K562 (cell line): Measurements from ENCODE around the gene INO80C. TPM values are rescaled to one million over a fixed set of nuclear protein-coding genes. Genes with fewer than 3 reads are reported as not detected.
A peak's percentile ranks its signal among the peaks of the same experiment; 100 is the strongest.

Experiments used
- ATAC-seq: fragments of 200-7000 bp; cut with Tn5 transposase; 3 replicates; pipeline ENCODE4 v1.9.1; 2020; ENCODE audit warnings: moderate library complexity
- BruUV-seq: library from RNA; stranded (reverse); fragments of 400-500 nt; replicated peaks from 2 replicates; lab custom pipeline; 2021; lab: Mats Ljungman, UMichigan
- CTCF ChIA-PET: fragments of 300-600 bp; formaldehyde crosslinking; extraction: SDS; loops from one replicate; lab custom pipeline; 2021; ENCODE audit warnings: low intra/inter-chr PET ratio; lab: Yijun Ruan, JAX
- POLR2A ChIA-PET: fragments of 300-600, 350-650 bp; sonication (Branson Sonifier 250); formaldehyde crosslinking; extraction: SDS; loops from one replicate; lab custom pipeline; 2021; ENCODE audit warnings: antibody characterized with exemption, inconsistent platforms; lab: Yijun Ruan, JAX
- DNase-seq, 4 experiments: peaks; one replicate each; pipeline versions ENCODE4 v3.0.0 to v3.0.0-alpha.2; 2011 to 2018; ENCODE audit warnings: low spot score in 3 of 4, mixed read lengths in 3 of 4; ENCODE audit errors: extremely low read depth in 1 of 4
- FAIRE-seq: peaks from 2 replicates; lab custom pipeline; 2011; peaks lifted over from hg19 to GRCh38; lab: Jason Lieb, UNC
- H2AFZ ChIP-seq: 2 replicates; pipeline ENCODE4 v1.6.0; 2011; ENCODE audit warnings: low read depth, low read length, control low read depth, inconsistent platforms
- H3K27ac ChIP-seq: fragments of 200-600 bp; 3 replicates; pipeline ENCODE4 v1.8.0; 2011; ENCODE audit warnings: low read depth, mild to moderate bottlenecking, control low read depth, inconsistent platforms, low read length, moderate library complexity, mixed read lengths; ENCODE audit errors: extremely low read depth
- H3K27me3 ChIP-seq, 2 experiments: fragments of 300-600 bp in 1 of 2; 2 replicates in 1 of 2; 3 replicates in 1 of 2; pipeline versions ENCODE4 v1.6.0 to v1.8.0; 2011; ENCODE audit warnings: inconsistent platforms in 2 of 2, low read length in 2 of 2, mild to moderate bottlenecking in 1 of 2, mixed read lengths in 1 of 2, moderate library complexity in 1 of 2; ENCODE audit not compliant: control insufficient read depth in 2 of 2, insufficient read depth in 2 of 2
- H3K36me3 ChIP-seq: fragments of 300-600 bp; 3 replicates; pipeline ENCODE4 v1.8.0; 2011; ENCODE audit warnings: mild to moderate bottlenecking, low read length, inconsistent platforms; ENCODE audit not compliant: control insufficient read depth, insufficient read depth
- H3K4me1 ChIP-seq, 2 experiments: fragments of 200-600 bp in 1 of 2; replicated peaks in 1 of 2; 2 replicates in 1 of 2; 3 replicates in 1 of 2; pipeline versions ENCODE4 v1.5.1 to v1.8.0; 2011; ENCODE audit warnings: inconsistent platforms in 2 of 2, low read length in 2 of 2, mild to moderate bottlenecking in 1 of 2, mixed read lengths in 1 of 2, moderate library complexity in 1 of 2; ENCODE audit not compliant: control insufficient read depth in 2 of 2, insufficient read depth in 2 of 2
- H3K4me2 ChIP-seq: 2 replicates; pipeline ENCODE4 v1.6.1; 2011; ENCODE audit warnings: low read length, control low read depth, inconsistent platforms, mixed read lengths; ENCODE audit not compliant: insufficient read depth
- H3K4me3 ChIP-seq: fragments of 200-600 bp; sonication (generic), shearing (Covaris generic); 2 replicates; pipeline ENCODE4 v1.5.1; 2016; ENCODE audit warnings: control low read depth, inconsistent platforms
- H3K79me2 ChIP-seq: fragments of 200-600 bp; 3 replicates; pipeline ENCODE4 v1.8.0; 2011; ENCODE audit warnings: low read length, inconsistent platforms; ENCODE audit not compliant: control insufficient read depth, insufficient read depth
- H3K9ac ChIP-seq, 2 experiments: 2 replicates each; pipeline versions ENCODE4 v1.6.0 to v1.6.1; 2011; ENCODE audit warnings: low read depth in 2 of 2, low read length in 2 of 2, control low read depth in 1 of 2, inconsistent platforms in 1 of 2, mild to moderate bottlenecking in 1 of 2, mixed read lengths in 1 of 2; ENCODE audit not compliant: insufficient read depth in 1 of 2
- H3K9me1 ChIP-seq: one replicate; pipeline ENCODE4 v1.6.0; 2011; ENCODE audit warnings: inconsistent platforms, mild to moderate bottlenecking, low read length, moderate library complexity; ENCODE audit not compliant: control insufficient read depth, insufficient read depth
- H3K9me3 ChIP-seq: replicated peaks from 2 replicates; pipeline ENCODE4 v1.5.1; 2011; ENCODE audit warnings: low read depth, low read length, inconsistent platforms; ENCODE audit not compliant: control insufficient read depth, insufficient read depth
- H4K20me1 ChIP-seq: replicated peaks from 2 replicates; pipeline ENCODE4 v1.6.1; 2011; ENCODE audit warnings: low read length, inconsistent platforms, mixed read lengths; ENCODE audit not compliant: control insufficient read depth, insufficient read depth
- ARHGAP35 ChIP-seq: fragments of 450-650 bp; IDR thresholded peaks from 2 replicates; pipeline ENCODE4 v1.6.1; 2018; ENCODE audit not compliant: partially characterized antibody
- CREB5 ChIP-seq: fragments of 250-450 bp; sonication (Bioruptor Pico); IDR thresholded peaks from 2 replicates; pipeline ENCODE4 v1.5.0; 2020; ENCODE audit warnings: mild to moderate bottlenecking
- DIDO1 ChIP-seq: fragments of 450-650 bp; IDR thresholded peaks from 2 replicates; pipeline ENCODE4 v1.6.1; 2016; ENCODE audit warnings: low read depth, missing biosample characterization, missing genetic modification characterization
- MEF2D ChIP-seq: conservative IDR thresholded peaks from 2 replicates; pipeline ENCODE4 v1.6.1; 2016; ENCODE audit warnings: low read depth, missing genetic modification characterization, missing compliant biosample characterization
- NR2F6 ChIP-seq: fragments of 450-650 bp; formaldehyde crosslinking; IDR thresholded peaks from 2 replicates; pipeline ENCODE4 v1.4.0; 2020; ENCODE audit warnings: mild to moderate bottlenecking
- POLR2H ChIP-seq: IDR thresholded peaks from 2 replicates; pipeline ENCODE4 v1.6.1; 2016; ENCODE audit warnings: missing genetic modification characterization, low read depth, mild to moderate bottlenecking, control low read depth, missing compliant biosample characterization, moderate library complexity
- SIRT6 ChIP-seq: IDR thresholded peaks from one replicate; pipeline ENCODE4 v1.6.1; 2012; ENCODE audit warnings: low read depth, mild to moderate bottlenecking, control low read depth, inconsistent platforms, low read length, moderate library complexity
- STAT6 ChIP-seq: sonication (generic); formaldehyde crosslinking; IDR thresholded peaks from 2 replicates; pipeline ENCODE4 v1.8.1; 2023; ENCODE audit warnings: mild to moderate bottlenecking, missing genetic modification reagents
- TAL1 ChIP-seq: fragments of 450-650 bp; IDR thresholded peaks from 2 replicates; pipeline ENCODE4 v1.6.1; 2016; ENCODE audit warnings: mild to moderate bottlenecking
- XRCC4 ChIP-seq: IDR thresholded peaks from one replicate; pipeline ENCODE4 v1.6.1; 2011; ENCODE audit not compliant: insufficient read depth, insufficient read length; ENCODE audit errors: extremely low read depth
- ZKSCAN8 ChIP-seq: fragments of 200-800 bp; sonication (Bioruptor generic); IDR thresholded peaks from 2 replicates; pipeline ENCODE4 v1.6.1; 2016; ENCODE audit warnings: missing genetic modification characterization, missing compliant biosample characterization
- ZNF280B ChIP-seq: fragments of 250-450 bp; sonication (Bioruptor Pico); IDR thresholded peaks from 2 replicates; pipeline ENCODE4 v1.5.1; 2021; ENCODE audit warnings: mild to moderate bottlenecking
- ZNF354B ChIP-seq: fragments of 250-450 bp; sonication (Bioruptor Pico); IDR thresholded peaks from 2 replicates; pipeline ENCODE4 v1.4.0; 2020
- ZNF561 ChIP-seq: fragments of 450-650 bp; formaldehyde crosslinking; conservative IDR thresholded peaks from 2 replicates; pipeline ENCODE4 v1.4.0; 2020; ENCODE audit warnings: mild to moderate bottlenecking, moderate library complexity
- ZNF695 ChIP-seq: fragments of 450-650 bp; formaldehyde crosslinking; IDR thresholded peaks from 2 replicates; pipeline ENCODE4 v1.4.0; 2020; ENCODE audit warnings: mild to moderate bottlenecking, moderate library complexity
- WGBS: fragments of 100-300 bp; shearing (Covaris generic); methylation state at CpG from one replicate; pipeline ENCODE4 v1.1.6; 2016; ENCODE audit warnings: low coverage, mixed read lengths; ENCODE audit not compliant: insufficient coverage; ENCODE audit errors: missing lambda C conversion rate; 5-methylcytosine and 5-hydroxymethylcytosine counted together
- in situ Hi-C: fragments of 300-500 bp; cut with MboI; formaldehyde crosslinking; loops from 4 replicates; pipeline ENCODE4 v1.15.0; 2018; ENCODE audit warnings: inconsistent platforms, mixed read lengths
- intact Hi-C: fragments of 100-400 bp; cut with micrococcal nuclease; formaldehyde crosslinking; loops from 2 replicates; pipeline ENCODE4 v1.14.2; 2022
- polyA plus RNA-seq, 8 experiments: library from polyadenylated mRNA; depleted of rRNA in 4 of 8; stranded (reverse) in 5 of 8; unstranded in 3 of 8; fragments of >200 nt; fragmentation: Nextera tagmentation in 2 of 8; fragmentation: Illumina TruSeq in 1 of 8; extraction: Ambion mirVana in 2 of 8; extraction: Trizol in 1 of 8; gene quantifications; 2 replicates each; pipeline versions ENCODE4 v1.2.1 to v1.2.3, GENCODE V29; 2011 to 2014; ENCODE audit warnings: inconsistent platforms in 1 of 8, missing spikeins in 1 of 8
- total RNA-seq, 7 experiments: library from RNA; depleted of rRNA in 6 of 7; stranded (reverse); fragments of >200 nt in 6 of 7; fragmentation: Illumina TruSeq in 2 of 7; extraction: Trizol in 2 of 7; gene quantifications; 2 replicates each; pipeline versions ENCODE4 v1.2.1 to v1.2.3, GENCODE V29; 2011 to 2021; ENCODE audit warnings: low replicate concordance in 1 of 7

Gene INO80C
- total and polyA plus RNA-seq, 9 of the 15 experiments (the other 6 are each of a cell fraction or from before 2014, with no cell fraction given), result 14.3 to 53.3 (median 46.6) TPM

GRCh38 chr18:35515460-35516130 is 17.8 kb upstream of the INO80C start:
- Histone ChIP-seq H3K27me3 (no peaks in the 10 kb centered on the region; a peak in 1 of 5 replicates), H3K4me3 (no peak overlapping the region), H3K4me1 (peaks cover 0 to 13% of the 10 kb centered on the region in 2 experiments; a peak in 1 of 5 replicates), H3K9ac (no peak overlapping the region), H3K4me2 (no peak overlapping the region), H2AFZ (peak overlapping the region; percentile 53), H3K27ac (no peak overlapping the region), H3K9me3 (no peaks in the 10 kb centered on the region), H3K9me1 (no peaks in the 10 kb centered on the region), H4K20me1 (no peaks in the 10 kb centered on the region), H3K36me3 (no peaks in the 10 kb centered on the region), H3K79me2 (no peaks in the 10 kb centered on the region)
- ChIA-PET POLR2A (interaction anchor here (0.6 to 1.0 kb wide), 4 partner anchors 8 to 19 kb away, joined by 3 read pairs; partner anchors contain the start of gene INO80C), CTCF (no interaction called here)
- WGBS, result 23% methylated on average over 6 of the region's 6 CpGs
- ATAC-seq (peak; percentile 17; the same call in 1 of the 3 replicates), DNase-seq (peak in 1 of 4 experiments; percentile 4), FAIRE-seq (no peak)
- intact Hi-C loops, result no loop called here
- in situ Hi-C loops, result no loop called here
- no TSS peak for BruUV-seq
- TF ChIP-seq ZKSCAN8 (no peak), POLR2H (tag) (no peak), NR2F6 (CRISPR knock-in tag) (no peak), XRCC4 (no peak), SIRT6 (no peak), STAT6 (no peak), DIDO1 (no peak), CREB5 (CRISPR knock-in tag) (no peak), ZNF695 (no peak), ZNF561 (CRISPR knock-in tag) (no peak), TAL1 (no peak), ARHGAP35 (no peak), MEF2D (no peak), ZNF354B (CRISPR knock-in tag) (no peak), ZNF280B (CRISPR knock-in tag) (no peak)
